ENCODE measurements around the gene GOLT1A. TPM values are rescaled to one million over a fixed set of nuclear protein-coding genes. Genes with fewer than 3 reads are reported as not detected.
A peak's percentile ranks its signal among the peaks of the same experiment; 100 is the strongest.

GOLT1A gene
- total RNA-seq, 4 donors from 2014 or later: 0.38 TPM; not detected in 3

- WGBS, 2 donors: 70 to 75% methylated on average over 10 to 14 of the region's 16 CpGs
- Histone ChIP-seq H3K36me3 (peaks cover 0 to 53% (median 0%) of the 10 kb centered on the region in 3 donors), H3K27me3 (no peaks in the 10 kb centered on the region), H3K9me3 (no peaks in the 10 kb centered on the region), H3K4me1 (peaks cover 0 to 15% (median 0%) of the 10 kb centered on the region in 3 donors), H3K4me3 (no peak overlapping the region), H3K27ac (peak overlapping the region in 2 of 4 donors; percentile 1 to 25)
- no peak for TF ChIP-seq CTCF (IDR thresholded peaks at IDR 0.05)
- no peak for TF ChIP-seq POLR2A (IDR thresholded peaks at IDR 0.05)
- intact Hi-C loops (cut with DNase I): no loop called here
- DNase-seq: no peak
These were observed 12.3 kb upstream of the GOLT1A start for GRCh38 chr1:204225841-204226735.

GRCh38 chr1:204224655-204225054, 10.9 kb upstream of the GOLT1A start:
- H3K4me3 ChIP-seq: no peak overlapping the region
- WGBS, 2 donors: 83 to 88% methylated on average over 8 of the region's 8 CpGs
- H3K9me3 ChIP-seq: no peaks in the 10 kb centered on the region
- TF ChIP-seq POLR2A (IDR thresholded peaks at IDR 0.05) (no peak), CTCF (IDR thresholded peaks at IDR 0.05) (no peak)
- intact Hi-C loops (cut with DNase I): no loop called here
- DNase-seq: no peak
- peaks cover 0 to 15% (median 0%) of the 10 kb centered on the region in 3 donors for H3K4me1 ChIP-seq
- no peaks in the 10 kb centered on the region for H3K27me3 ChIP-seq
- H3K27ac ChIP-seq: no peak overlapping the region
- H3K36me3 ChIP-seq: peaks cover 0 to 46% (median 0%) of the 10 kb centered on the region in 3 donors

GRCh38 chr1:204223129-204223860, 9.5 kb upstream of the GOLT1A start:
- Histone ChIP-seq H3K4me3 (no peak overlapping the region), H3K9me3 (no peaks in the 10 kb centered on the region), H3K36me3 (peaks cover 0 to 36% (median 0%) of the 10 kb centered on the region in 3 donors), H3K27ac (no peak overlapping the region), H3K27me3 (no peaks in the 10 kb centered on the region), H3K4me1 (peaks cover 0 to 15% (median 0%) of the 10 kb centered on the region in 3 donors)
- WGBS, 2 donors: 78 to 81% methylated on average over 14 to 17 of the region's 17 CpGs
- TF ChIP-seq POLR2A (IDR thresholded peaks at IDR 0.05): no peak
- intact Hi-C loops (cut with DNase I): no loop called here
- no peak for DNase-seq

- Histone ChIP-seq H3K4me1 (peaks cover 0 to 15% (median 0%) of the 10 kb centered on the region in 3 donors), H3K27me3 (no peaks in the 10 kb centered on the region), H3K36me3 (peaks cover 0 to 30% (median 0%) of the 10 kb centered on the region in 3 donors)
These were observed 8.9 kb upstream of the GOLT1A start for GRCh38 chr1:204222764-204223055.

More at GRCh38 chr1:204222764-204223055, 8.9 kb upstream of the GOLT1A start:
- WGBS, 2 donors: 90 to 93% methylated on average over 3 of the region's 3 CpGs
- TF ChIP-seq CTCF (IDR thresholded peaks at IDR 0.05) (no peak), POLR2A (IDR thresholded peaks at IDR 0.05) (no peak)
- no peak for DNase-seq
- Histone ChIP-seq H3K9me3 (no peaks in the 10 kb centered on the region), H3K4me3 (no peak overlapping the region), H3K27ac (no peak overlapping the region)
- intact Hi-C loops (cut with DNase I): no loop called here

Measured in esophagus squamous epithelium (tissue), 5 donors.